ENCODE results near the gene PMVK.

The PMVK gene

DNA sequence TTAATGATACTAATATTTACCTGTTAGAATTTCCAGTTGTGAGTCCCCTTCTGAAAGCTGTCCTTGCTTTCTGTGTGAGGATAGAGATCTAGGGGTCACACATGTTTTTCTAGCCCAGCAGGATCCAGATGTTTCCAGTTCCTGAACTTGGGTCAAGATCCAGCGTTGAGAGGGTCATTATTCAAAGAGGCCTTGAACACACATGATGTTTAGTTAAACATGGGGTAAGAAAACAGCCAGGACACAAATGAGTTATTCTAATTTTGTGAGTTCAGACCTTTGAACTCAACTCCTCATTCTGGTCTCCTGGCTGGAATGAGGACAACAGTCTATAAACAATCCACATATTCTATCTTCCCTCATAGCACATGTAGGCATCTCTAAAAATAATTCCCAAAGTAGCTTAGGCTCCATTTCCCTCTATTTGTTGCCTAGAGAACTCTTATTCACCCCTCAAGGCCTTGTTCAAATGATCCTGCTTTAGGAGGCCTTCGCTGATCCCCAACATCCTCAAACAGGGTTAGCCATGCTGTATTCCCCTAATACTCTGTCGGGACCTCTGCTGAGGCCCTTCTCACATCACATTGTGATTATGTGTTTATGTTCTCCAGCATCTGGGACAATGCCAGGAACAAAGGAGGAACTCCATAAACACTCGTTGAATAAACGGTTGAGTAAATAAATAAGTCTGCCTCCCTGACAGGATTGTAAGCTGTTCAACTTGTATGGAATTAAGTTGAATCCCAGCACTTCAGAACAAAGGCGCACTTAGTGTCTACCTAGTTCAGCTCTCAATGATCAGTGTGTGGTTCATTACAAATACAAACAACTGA lies 51.4 kb downstream of the PMVK start:
- H3K27ac Mint-ChIP-seq, result no peak overlapping the region
- H3K27me3 Mint-ChIP-seq, result no peaks in the 10 kb centered on the region
- H3K4me3 Mint-ChIP-seq, result no peak overlapping the region
- no peaks in the 10 kb centered on the region for H3K9me3 Mint-ChIP-seq
- H3K4me1 Mint-ChIP-seq, result no peaks in the 10 kb centered on the region
- H3K36me3 Mint-ChIP-seq, result no peaks in the 10 kb centered on the region

DNA sequence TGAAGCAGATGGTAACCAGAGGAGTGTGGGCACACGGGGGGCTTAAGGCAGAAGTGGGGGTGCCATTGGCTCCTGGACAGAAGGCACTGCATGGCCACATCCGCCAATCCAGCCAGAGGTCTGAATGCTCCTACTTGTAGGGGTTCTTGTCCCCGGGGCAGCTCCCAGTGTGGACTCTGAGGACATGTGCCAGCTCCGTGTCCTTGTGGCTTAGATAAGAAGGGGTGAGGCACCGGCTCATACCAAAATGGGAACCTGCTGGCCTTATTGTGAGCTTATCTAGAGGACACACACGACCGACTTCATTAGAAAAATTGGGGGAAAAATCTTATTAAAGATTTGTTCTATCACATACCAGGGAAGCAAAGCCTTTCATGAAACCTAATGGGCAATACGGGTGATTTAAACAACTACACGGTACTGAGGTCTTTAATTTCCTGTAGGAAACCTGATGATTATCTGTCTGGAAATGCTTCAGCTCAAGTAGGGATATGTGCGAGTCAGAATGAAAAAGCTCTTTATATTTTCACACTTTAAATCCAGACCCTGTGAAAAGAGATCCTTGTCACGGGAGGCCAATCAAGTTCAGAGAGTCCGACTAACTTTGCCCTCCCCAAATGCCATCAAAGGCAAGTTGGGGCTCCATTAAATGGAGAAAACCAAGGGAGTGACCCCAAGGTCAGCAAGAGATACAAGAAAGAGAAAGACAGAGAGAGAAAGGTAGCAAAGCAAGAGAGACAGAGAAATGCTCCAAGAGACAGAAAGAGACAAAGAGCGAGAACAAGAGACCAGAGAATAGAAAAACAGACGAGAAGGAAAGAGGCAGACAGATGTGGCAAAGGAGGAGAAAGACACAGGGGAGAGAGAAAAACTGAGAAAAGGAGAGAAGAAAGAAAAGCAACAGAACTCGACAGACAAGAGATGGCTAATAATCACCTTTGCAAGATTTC lies 52.3 kb downstream of the PMVK start:
- Mint-ChIP-seq H3K27ac (no peak overlapping the region), H3K4me1 (no peaks in the 10 kb centered on the region), H3K4me3 (no peak overlapping the region), H3K36me3 (no peaks in the 10 kb centered on the region), H3K9me3 (no peaks in the 10 kb centered on the region), H3K27me3 (no peaks in the 10 kb centered on the region)

DNA sequence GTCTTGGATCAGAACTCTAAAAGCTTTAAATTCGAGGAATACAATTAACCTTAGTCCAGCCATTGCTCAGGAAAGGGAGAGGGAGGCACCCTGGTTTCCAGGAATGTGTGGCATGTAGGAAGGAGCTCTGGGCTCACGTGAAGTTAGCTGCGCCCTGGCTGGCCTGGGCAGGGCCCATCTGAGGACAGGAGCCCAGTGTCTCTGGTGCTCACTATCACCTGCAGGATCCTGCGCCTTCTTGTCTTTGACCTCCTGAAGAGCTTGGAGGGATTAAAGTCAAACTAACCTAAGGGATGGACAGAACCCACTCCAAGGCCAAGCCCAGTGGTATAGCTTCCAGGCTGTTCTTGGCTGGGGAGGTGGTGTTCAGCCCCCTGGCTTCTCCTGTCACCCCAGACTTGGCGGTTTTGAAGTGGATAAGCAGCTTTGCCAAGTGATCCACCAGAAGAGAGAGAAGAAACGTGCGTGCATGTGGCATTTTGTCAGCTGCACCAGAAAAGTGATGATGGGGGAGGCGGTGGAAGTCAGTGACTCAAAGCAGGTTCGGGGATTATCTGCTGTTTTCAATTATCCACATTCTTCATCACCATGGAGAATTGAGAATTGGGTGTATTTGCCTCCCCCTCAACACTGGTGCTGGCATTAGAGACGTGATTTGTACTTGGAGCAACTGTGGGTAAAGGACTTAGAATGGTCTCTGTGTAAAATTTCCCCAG lies 54.5 kb downstream of the PMVK start:
- H3K9me3 Mint-ChIP-seq, result no peaks in the 10 kb centered on the region

DNA sequence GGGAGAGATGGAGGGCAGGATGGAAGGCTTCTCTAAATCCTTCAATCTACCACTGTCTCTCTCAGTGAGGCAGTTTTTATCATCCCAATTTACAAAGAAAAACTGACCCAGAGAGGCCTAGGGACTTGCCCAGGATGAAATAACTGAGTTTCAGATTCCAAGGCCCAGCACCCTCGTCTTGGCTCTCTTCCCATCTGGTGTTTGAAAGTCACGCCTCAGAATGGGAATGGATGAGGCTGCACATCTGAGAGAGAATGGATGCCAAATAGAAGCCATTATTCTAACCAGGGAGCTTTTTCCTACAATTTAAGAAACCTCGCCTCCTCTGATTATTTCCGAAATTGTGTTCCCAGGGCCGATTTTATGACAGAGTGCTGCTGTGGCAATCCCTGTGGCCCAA lies 55.8 kb downstream of the PMVK start:
- Mint-ChIP-seq H3K36me3 (no peaks in the 10 kb centered on the region), H3K4me3 (no peak overlapping the region), H3K27ac (no peak overlapping the region), H3K4me1 (no peaks in the 10 kb centered on the region), H3K9me3 (no peaks in the 10 kb centered on the region), H3K27me3 (no peaks in the 10 kb centered on the region)

More for the DNA sequence above, 54.5 kb downstream of the PMVK start:
- H3K36me3 Mint-ChIP-seq, result no peaks in the 10 kb centered on the region
- H3K27ac Mint-ChIP-seq, result no peak overlapping the region
- H3K27me3 Mint-ChIP-seq, result no peaks in the 10 kb centered on the region
- H3K4me3 Mint-ChIP-seq, result no peak overlapping the region
- H3K4me1 Mint-ChIP-seq, result no peaks in the 10 kb centered on the region

DNA sequence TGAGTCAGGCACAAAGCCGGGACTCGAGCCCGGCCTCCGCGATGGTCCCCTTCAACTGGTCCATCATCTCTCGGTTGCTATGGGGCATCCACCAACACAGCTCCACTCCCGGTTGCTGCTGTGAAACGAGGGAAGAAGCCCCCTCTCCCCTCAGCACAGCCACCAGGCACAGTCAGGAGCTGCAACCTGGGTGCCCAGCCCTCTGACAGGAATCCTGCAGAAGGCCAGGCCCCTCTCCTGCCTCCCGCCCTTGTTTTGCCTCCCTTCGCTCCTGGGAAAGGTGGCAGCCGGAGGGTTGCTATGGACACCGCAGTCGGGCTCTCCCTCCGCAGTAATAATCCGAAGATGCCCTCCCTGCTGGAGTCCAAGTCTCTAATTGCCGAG lies 57.5 kb downstream of the PMVK start:
- no peaks in the 10 kb centered on the region for H3K9me3 Mint-ChIP-seq
- no peaks in the 10 kb centered on the region for H3K36me3 Mint-ChIP-seq
- no peaks in the 10 kb centered on the region for H3K27me3 Mint-ChIP-seq
- H3K27ac Mint-ChIP-seq, result no peak overlapping the region
- no peak overlapping the region for H3K4me3 Mint-ChIP-seq
- no peaks in the 10 kb centered on the region for H3K4me1 Mint-ChIP-seq

DNA sequence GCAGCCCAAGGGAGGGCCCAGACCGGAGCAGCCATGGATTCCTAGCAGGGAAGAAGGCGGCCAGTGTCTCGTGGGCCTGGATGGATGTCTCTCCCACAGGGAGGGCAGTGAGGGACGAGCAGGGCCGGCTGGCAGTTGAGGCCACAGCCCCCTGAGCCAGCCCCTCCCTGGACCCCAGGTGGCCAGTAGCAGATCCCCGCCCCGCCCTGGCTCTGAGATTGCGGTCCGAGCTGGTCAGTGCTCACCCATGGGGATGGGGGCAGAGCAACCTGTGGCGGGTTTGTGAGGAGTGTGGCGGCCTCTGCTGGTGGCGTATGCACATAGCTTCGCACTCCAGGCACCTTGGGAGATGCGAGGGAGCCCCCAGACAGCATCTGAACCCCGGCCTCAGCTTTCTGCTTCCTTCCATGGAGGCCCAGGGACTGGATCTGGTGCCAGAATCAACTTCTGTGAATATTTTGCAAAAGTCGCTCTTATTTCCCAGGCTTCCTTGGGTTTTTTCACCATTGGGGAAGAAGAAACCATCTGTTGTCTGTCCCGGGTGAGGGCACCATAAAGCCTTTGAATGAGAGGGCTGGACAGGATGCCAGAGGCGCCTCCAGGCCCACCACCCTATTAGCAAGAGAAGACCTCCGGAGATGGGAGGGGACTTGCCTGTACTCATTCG lies 58.0 kb downstream of the PMVK start:
- Mint-ChIP-seq H3K4me3 (no peak overlapping the region), H3K4me1 (no peaks in the 10 kb centered on the region), H3K9me3 (no peaks in the 10 kb centered on the region), H3K27me3 (no peaks in the 10 kb centered on the region), H3K27ac (no peak overlapping the region), H3K36me3 (no peaks in the 10 kb centered on the region)

DNA sequence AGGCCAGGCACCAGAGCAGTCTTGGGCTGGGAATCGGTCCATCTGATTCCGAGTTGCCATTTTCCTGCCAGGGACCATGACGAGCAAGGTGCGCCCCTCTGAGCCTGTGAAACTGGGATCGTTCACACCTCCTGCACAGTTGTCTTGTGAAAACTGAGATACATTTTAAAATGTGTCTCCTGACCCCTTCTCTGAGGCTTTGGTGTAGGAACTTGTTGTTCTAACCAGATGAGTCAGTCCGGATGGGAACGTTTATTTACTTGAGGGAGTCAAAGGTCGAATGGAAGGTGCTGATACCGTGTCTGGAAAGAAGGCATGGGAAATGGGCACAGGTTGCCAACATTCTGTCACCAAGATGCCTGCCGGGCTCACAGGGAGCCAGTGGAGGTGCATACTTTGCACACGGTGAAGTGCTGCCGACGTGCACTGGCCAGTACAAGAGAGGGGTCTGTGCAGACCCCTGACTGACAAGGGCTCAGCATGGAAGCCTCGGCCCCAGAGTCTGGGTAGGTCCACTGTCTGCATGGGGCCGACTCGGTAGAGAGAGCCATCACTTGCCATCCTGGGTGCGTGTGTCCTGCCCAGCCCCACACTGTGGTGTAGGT lies 59.0 kb downstream of the PMVK start:
- H3K36me3 Mint-ChIP-seq, result no peaks in the 10 kb centered on the region
- H3K27ac Mint-ChIP-seq, result no peak overlapping the region
- H3K4me1 Mint-ChIP-seq, result no peaks in the 10 kb centered on the region
- H3K4me3 Mint-ChIP-seq, result no peak overlapping the region
- H3K9me3 Mint-ChIP-seq, result no peaks in the 10 kb centered on the region
- H3K27me3 Mint-ChIP-seq, result no peaks in the 10 kb centered on the region

DNA sequence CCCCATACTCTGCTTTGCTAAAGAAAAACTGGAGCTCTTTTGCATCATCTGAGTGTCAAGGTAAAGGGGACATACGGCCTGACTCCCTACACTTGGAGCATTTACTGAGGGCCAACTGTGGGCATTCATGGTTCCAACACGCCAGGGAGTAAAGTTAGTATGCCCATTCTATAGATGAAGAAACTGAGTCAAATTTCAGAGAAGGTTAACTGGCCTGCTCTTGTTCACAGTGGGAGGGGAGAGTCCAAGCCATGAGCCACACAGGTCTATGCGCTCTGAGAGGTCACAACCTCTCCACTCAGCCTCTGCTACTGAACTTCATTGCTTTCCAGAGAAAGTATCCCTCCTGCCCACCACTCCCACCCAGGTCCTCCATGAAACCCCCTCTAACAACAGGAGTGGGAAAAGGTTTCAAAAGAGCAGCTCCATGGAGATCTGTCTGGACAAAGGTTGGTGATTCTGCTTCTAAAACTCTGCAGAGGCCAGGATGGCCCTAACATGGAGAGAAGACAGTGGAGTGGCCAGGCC lies 59.6 kb downstream of the PMVK start:
- no peaks in the 10 kb centered on the region for H3K27me3 Mint-ChIP-seq
- no peaks in the 10 kb centered on the region for H3K9me3 Mint-ChIP-seq
- no peak overlapping the region for H3K4me3 Mint-ChIP-seq
- no peaks in the 10 kb centered on the region for H3K4me1 Mint-ChIP-seq
- H3K36me3 Mint-ChIP-seq, result no peaks in the 10 kb centered on the region
- no peak overlapping the region for H3K27ac Mint-ChIP-seq
